ENCODE measurements around the gene JARID2. TPM values are rescaled to one million over a fixed set of nuclear protein-coding genes. Genes with fewer than 3 reads are reported as not detected.
A peak's percentile ranks its signal among the peaks of the same experiment; 100 is the strongest.

Gene JARID2
- polyA plus RNA-seq, 1 donor from 2014 or later: 25.5 TPM

- no peak overlapping the region for H3K4me2 ChIP-seq (ENCODE audit: low read length)
- no peaks in the 10 kb centered on the region for H3K27me3 ChIP-seq (ENCODE audit: insufficient read depth, low read depth, low read length)
- H3K9me3 ChIP-seq (ENCODE audit: low read length): no peaks in the 10 kb centered on the region
- H3K27ac ChIP-seq (ENCODE audit: low read length): no peak overlapping the region
- peaks cover 4% of the 10 kb centered on the region for H3F3A ChIP-seq (ENCODE audit: insufficient read depth, low read length, poor library complexity, severe bottlenecking)
- no peaks in the 10 kb centered on the region for H4K20me1 ChIP-seq (ENCODE audit: insufficient read depth)
- H3K4me3 ChIP-seq (ENCODE audit: low read length): no peak overlapping the region
- no peak overlapping the region for H2AFZ ChIP-seq (ENCODE audit: low read depth, low read length)
- H3K9me2 ChIP-seq (ENCODE audit: insufficient read depth, low read length): no peaks in the 10 kb centered on the region
- peaks cover 70% of the 10 kb centered on the region for H3K79me2 ChIP-seq (replicated peaks; ENCODE audit: insufficient read depth, low read length)
- H3K36me3 ChIP-seq (ENCODE audit: insufficient read depth, low read length): no peaks in the 10 kb centered on the region
- H3K9ac ChIP-seq (ENCODE audit: low read length): no peak overlapping the region
- TF ChIP-seq POLR2AphosphoS5 (IDR thresholded peaks at IDR 0.05): no peak
- TF ChIP-seq EZH2 (IDR thresholded peaks at IDR 0.05; ENCODE audit: borderline replicate concordance, insufficient read depth, low read length, poor library complexity, severe bottlenecking): no peak
- TF ChIP-seq TAF1 (IDR thresholded peaks at IDR 0.05; ENCODE audit: low read depth): no peak
- no peak for TF ChIP-seq MXI1 (conservative IDR thresholded peaks at IDR 0.05; ENCODE audit: poor library complexity, severe bottlenecking)
- no peak for TF ChIP-seq EP300 (conservative IDR thresholded peaks at IDR 0.05; ENCODE audit: poor library complexity, severe bottlenecking)
- TF ChIP-seq SMC3 (conservative IDR thresholded peaks at IDR 0.05; ENCODE audit: poor library complexity): no peak
- TF ChIP-seq CTCF (IDR thresholded peaks at IDR 0.05; ENCODE audit: poor library complexity, severe bottlenecking): no peak
- TF ChIP-seq RAD21 (conservative IDR thresholded peaks at IDR 0.05): no peak
- TF ChIP-seq REST (IDR thresholded peaks at IDR 0.05; ENCODE audit: borderline replicate concordance): no peak
Observed at GRCh38 chr6:15398633-15399275, 152.9 kb downstream of the JARID2 start.

GRCh38 chr6:15399641-15400470 lies 154.0 kb downstream of the JARID2 start:
- H3K27ac ChIP-seq (ENCODE audit: low read length): peak overlapping the region; percentile 93
- H4K20me1 ChIP-seq (ENCODE audit: insufficient read depth): no peaks in the 10 kb centered on the region
- peak overlapping the region; percentile 63 for H3K4me3 ChIP-seq (ENCODE audit: low read length)
- peak overlapping the region; percentile 78 for H3K9ac ChIP-seq (ENCODE audit: low read length)
- H3F3A ChIP-seq (ENCODE audit: insufficient read depth, low read length, poor library complexity, severe bottlenecking): peaks cover 4% of the 10 kb centered on the region
- no peaks in the 10 kb centered on the region for H3K9me2 ChIP-seq (ENCODE audit: insufficient read depth, low read length)
- TF ChIP-seq EP300 (conservative IDR thresholded peaks at IDR 0.05; ENCODE audit: poor library complexity, severe bottlenecking) (no peak), CTCF (IDR thresholded peaks at IDR 0.05; ENCODE audit: poor library complexity, severe bottlenecking) (no peak), POLR2AphosphoS5 (IDR thresholded peaks at IDR 0.05) (no peak), EZH2 (IDR thresholded peaks at IDR 0.05; ENCODE audit: borderline replicate concordance, insufficient read depth, low read length, poor library complexity, severe bottlenecking) (no peak), SMC3 (conservative IDR thresholded peaks at IDR 0.05; ENCODE audit: poor library complexity) (no peak), RAD21 (conservative IDR thresholded peaks at IDR 0.05) (no peak), MXI1 (conservative IDR thresholded peaks at IDR 0.05; ENCODE audit: poor library complexity, severe bottlenecking) (no peak), REST (IDR thresholded peaks at IDR 0.05; ENCODE audit: borderline replicate concordance) (no peak), TAF1 (IDR thresholded peaks at IDR 0.05; ENCODE audit: low read depth) (no peak)
- no peaks in the 10 kb centered on the region for H3K9me3 ChIP-seq (ENCODE audit: low read length)
- H3K4me2 ChIP-seq (ENCODE audit: low read length): peak overlapping the region; percentile 87
- H3K36me3 ChIP-seq (ENCODE audit: insufficient read depth, low read length): no peaks in the 10 kb centered on the region
- peaks cover 76% of the 10 kb centered on the region for H3K79me2 ChIP-seq (replicated peaks; ENCODE audit: insufficient read depth, low read length)
- H3K27me3 ChIP-seq (ENCODE audit: insufficient read depth, low read depth, low read length): no peaks in the 10 kb centered on the region
- peak overlapping the region; percentile 40 for H2AFZ ChIP-seq (ENCODE audit: low read depth, low read length)
